ENCODE measurements around the gene CSTB. TPM values are rescaled to one million over a fixed set of nuclear protein-coding genes. Genes with fewer than 3 reads are reported as not detected.

Gene CSTB
- total RNA-seq, 1 experiment from 2014 or later = 40.7 TPM

DNA sequence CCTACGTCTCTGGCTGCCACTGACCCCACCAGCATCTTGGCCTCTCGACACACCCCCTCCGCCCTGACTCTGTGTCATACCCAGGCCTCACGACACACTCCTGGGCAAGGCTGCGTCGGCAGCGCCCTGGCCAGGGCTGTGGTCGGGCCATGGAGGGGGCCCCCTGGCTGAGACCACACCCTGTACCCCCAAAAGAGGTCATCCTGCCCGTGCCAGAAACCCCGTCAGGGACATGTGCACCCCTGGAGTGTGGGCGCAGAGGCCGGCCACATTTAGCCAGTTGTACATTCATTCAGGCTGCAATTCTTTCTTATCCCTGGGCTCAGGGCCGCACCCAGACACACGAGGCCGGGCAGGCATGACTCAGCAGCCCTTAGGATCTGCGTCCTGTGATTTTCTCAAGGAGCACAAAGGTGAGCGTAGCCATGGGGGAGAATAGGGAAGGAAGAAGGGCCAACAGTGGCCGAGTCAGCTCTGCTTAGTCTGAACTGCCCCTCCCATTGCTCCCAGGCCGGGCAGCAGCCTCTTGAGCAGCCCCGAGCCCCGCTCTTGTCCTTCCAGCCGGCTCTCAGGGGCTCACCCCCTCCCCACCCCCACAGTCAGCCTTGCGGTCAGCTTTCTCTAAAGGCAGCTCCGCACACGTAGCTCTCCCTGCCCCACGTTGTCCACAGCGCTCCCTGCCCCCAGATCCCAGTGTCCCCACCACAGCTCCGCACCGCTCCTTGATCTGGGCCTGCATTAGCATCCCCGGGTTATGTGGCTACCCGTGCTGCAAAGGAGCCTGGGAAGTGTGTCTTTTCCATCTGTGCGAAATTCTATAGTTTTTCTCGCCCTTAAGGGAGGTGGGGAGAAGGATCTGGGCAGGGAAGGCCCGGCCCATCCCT is 7.9 kb downstream of the CSTB start:
- Histone ChIP-seq H3T11ph (ENCODE audit: low read length) (no peak overlapping the region), H3K56ac (ENCODE audit: insufficient read length, low read depth, low read length) (no peak overlapping the region), H4K91ac (ENCODE audit: insufficient read length, low read depth, low read length) (peak overlapping the region; percentile 21), H3K4me2 (ENCODE audit: insufficient read depth, insufficient read length, low read length) (no peak overlapping the region), H3K23me2 (ENCODE audit: insufficient read length, low read depth, low read length, poor library complexity, severe bottlenecking) (no peaks in the 10 kb centered on the region), H2BK5ac (ENCODE audit: insufficient read length, low read length) (no peak overlapping the region), H4K20me1 (ENCODE audit: control insufficient read depth, insufficient read depth, insufficient read length) (no peaks in the 10 kb centered on the region), H3K27ac (ENCODE audit: insufficient read length, low read depth, low read length) (no peak overlapping the region), H2BK15ac (ENCODE audit: low read depth, low read length) (no peak overlapping the region), H2AK5ac (ENCODE audit: insufficient read length, low read length) (no peak overlapping the region), H4K8ac (replicated peaks; ENCODE audit: insufficient read length, low read depth, low read length) (no peak overlapping the region), H3K9ac (ENCODE audit: extremely low read depth, insufficient read length, low read length) (no peak overlapping the region), H3K9me3 (ENCODE audit: control insufficient read depth, low read depth, low read length) (no peaks in the 10 kb centered on the region), H3K79me2 (ENCODE audit: insufficient read depth, low read length) (no peaks in the 10 kb centered on the region), H2BK12ac (ENCODE audit: insufficient read length, low read depth, low read length) (no peak overlapping the region), H3K27me3 (ENCODE audit: insufficient read depth, low read length) (no peaks in the 10 kb centered on the region), H3K14ac (ENCODE audit: insufficient read depth, low read length) (peak overlapping the region; percentile 5; the same call in 1 of the 2 replicates), H2AFZ (ENCODE audit: low read length) (no peak overlapping the region), H3K18ac (ENCODE audit: insufficient read length, low read depth, low read length) (peak overlapping the region; percentile 8), H2BK20ac (ENCODE audit: low read depth, low read length, poor library complexity, severe bottlenecking) (no peak overlapping the region), H3K4me1 (ENCODE audit: insufficient read depth, low read length) (peaks cover 4% of the 10 kb centered on the region; the same call in 1 of the 2 replicates), H2BK120ac (ENCODE audit: low read depth, low read length, poor library complexity, severe bottlenecking) (no peak overlapping the region), H3K23ac (ENCODE audit: insufficient read length, low read depth, low read length) (no peak overlapping the region), H3K4ac (ENCODE audit: low read depth, low read length) (no peak overlapping the region), H3K79me1 (ENCODE audit: insufficient read depth, low read depth, low read length, poor library complexity, severe bottlenecking) (no peaks in the 10 kb centered on the region), H4K5ac (ENCODE audit: insufficient read length, low read depth, low read length) (no peak overlapping the region)
- H3K4me1 Mint-ChIP-seq = peaks cover 37 to 43% of the 10 kb centered on the region in 2 experiments
- DNase-seq = peak; percentile 53
- WGBS (ENCODE audit: extremely low coverage, insufficient read length, low lambda C conversion rate) = no CpG with 5 or more reads among the region's 34 CpGs
- no peaks in the 10 kb centered on the region for H3K27me3 Mint-ChIP-seq (ENCODE audit: low read depth)
- H3K9me3 Mint-ChIP-seq = 0 out of 5 replicates have a peak, but pooled peaks cover 0 to 1% of the 10 kb centered on the region in 2 experiments
- peaks cover 4 to 8% (median 6%) of the 10 kb centered on the region in 3 experiments for H3K36me3 Mint-ChIP-seq (ENCODE audit: insufficient read depth in 1 of 3, low read depth in 3 of 3)
- no peak overlapping the region for H3K4me3 Mint-ChIP-seq
- TF ChIP-seq, protein P1, sequence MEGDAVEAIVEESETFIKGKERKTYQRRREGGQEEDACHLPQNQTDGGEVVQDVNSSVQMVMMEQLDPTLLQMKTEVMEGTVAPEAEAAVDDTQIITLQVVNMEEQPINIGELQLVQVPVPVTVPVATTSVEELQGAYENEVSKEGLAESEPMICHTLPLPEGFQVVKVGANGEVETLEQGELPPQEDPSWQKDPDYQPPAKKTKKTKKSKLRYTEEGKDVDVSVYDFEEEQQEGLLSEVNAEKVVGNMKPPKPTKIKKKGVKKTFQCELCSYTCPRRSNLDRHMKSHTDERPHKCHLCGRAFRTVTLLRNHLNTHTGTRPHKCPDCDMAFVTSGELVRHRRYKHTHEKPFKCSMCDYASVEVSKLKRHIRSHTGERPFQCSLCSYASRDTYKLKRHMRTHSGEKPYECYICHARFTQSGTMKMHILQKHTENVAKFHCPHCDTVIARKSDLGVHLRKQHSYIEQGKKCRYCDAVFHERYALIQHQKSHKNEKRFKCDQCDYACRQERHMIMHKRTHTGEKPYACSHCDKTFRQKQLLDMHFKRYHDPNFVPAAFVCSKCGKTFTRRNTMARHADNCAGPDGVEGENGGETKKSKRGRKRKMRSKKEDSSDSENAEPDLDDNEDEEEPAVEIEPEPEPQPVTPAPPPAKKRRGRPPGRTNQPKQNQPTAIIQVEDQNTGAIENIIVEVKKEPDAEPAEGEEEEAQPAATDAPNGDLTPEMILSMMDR (conservative IDR thresholded peaks at IDR 0.05) = no peak
- H3K27ac Mint-ChIP-seq = peak overlapping the region; percentile 84 to 93 (median 90); a peak in 6 of 7 replicates
